ENCODE results near the gene PSG7.
A peak's percentile ranks its signal among the peaks of the same experiment; 100 is the strongest.
"Not testable (repeated sequence)": the region's sequence is repeated elsewhere in the genome, so short reads cannot be mapped to it uniquely, and the experiment has no call there.

The PSG7 gene

GRCh38 chr19:42937107-42937506, at the start of gene PSG7:
PSG7 (minus strand) TSS chr19:42937207; CDS start chr19:42937076, 131 bp downstream.
- not testable (repeated sequence) for DNase-seq

GRCh38 chr19:42985588-42985987, 48.6 kb upstream of the PSG7 start:
- DNase-seq: no peak

GRCh38 chr19:42982111-42982510, 45.1 kb upstream of the PSG7 start:
- DNase-seq: not testable (repeated sequence)

- not testable (repeated sequence) for DNase-seq
Measured at GRCh38 chr19:42971451-42971850, 34.4 kb upstream of the PSG7 start.

GRCh38 chr19:42965176-42965575, 28.2 kb upstream of the PSG7 start:
- DNase-seq: no peak

- no peak for DNase-seq
Measured at GRCh38 chr19:42961119-42961518, 24.1 kb upstream of the PSG7 start.

GRCh38 chr19:42952126-42952525, 15.1 kb upstream of the PSG7 start:
- DNase-seq: not testable (repeated sequence)

- not testable (repeated sequence) for DNase-seq
Measured at GRCh38 chr19:42951476-42951875, 14.5 kb upstream of the PSG7 start.

GRCh38 chr19:42942187-42942789, 5.3 kb upstream of the PSG7 start:
- no peak for DNase-seq

- not testable (repeated sequence) for DNase-seq
Measured at GRCh38 chr19:42934726-42935125, 2.3 kb downstream of the PSG7 start.

- DNase-seq: not testable (repeated sequence)
Measured at GRCh38 chr19:42934183-42934582, 2.8 kb downstream of the PSG7 start.

GRCh38 chr19:42933412-42933811, 3.6 kb downstream of the PSG7 start:
- not testable (repeated sequence) for DNase-seq

- DNase-seq: not testable (repeated sequence)
Measured at GRCh38 chr19:42932485-42933101, 4.4 kb downstream of the PSG7 start.

GRCh38 chr19:42930214-42930613, 6.8 kb downstream of the PSG7 start:
- peak; percentile 12 for DNase-seq

- DNase-seq: no peak
Measured at GRCh38 chr19:42928896-42929295, 8.1 kb downstream of the PSG7 start.

GRCh38 chr19:42926781-42927180, 10.2 kb downstream of the PSG7 start:
- DNase-seq: no peak

- DNase-seq: not testable (repeated sequence)
Measured at GRCh38 chr19:42923106-42923505, 13.9 kb downstream of the PSG7 start.

- DNase-seq: not testable (repeated sequence)
Measured at GRCh38 chr19:42920971-42921370, 16.0 kb downstream of the PSG7 start.

- DNase-seq: no peak
Measured at GRCh38 chr19:42919757-42920079, 17.3 kb downstream of the PSG7 start.

GRCh38 chr19:42919070-42919756, 17.8 kb downstream of the PSG7 start:
- DNase-seq: not testable (repeated sequence)

- not testable (repeated sequence) for DNase-seq
Measured at GRCh38 chr19:42918377-42919069, 18.5 kb downstream of the PSG7 start.

- not testable (repeated sequence) for DNase-seq
Measured at GRCh38 chr19:42917634-42918033, 19.4 kb downstream of the PSG7 start, which contains the start of gene PSG6. PSG6 (minus strand) TSS chr19:42917894; CDS start chr19:42917792, 102 bp downstream.

GRCh38 chr19:42916931-42917330, 20.1 kb downstream of the PSG7 start:
- DNase-seq: not testable (repeated sequence)

Measured in activated CD4-positive, alpha-beta T cell treated with anti-CD3 and anti-CD28 coated beads, Interleukin-2, amount 50 U/mL, for 1 hour (primary cell).